GM19467 (cell line): ENCODE results near the gene VPS13C.
"Not testable (repeated sequence)": the region's sequence is repeated elsewhere in the genome, so short reads cannot be mapped to it uniquely, and the experiment has no call there.

Source experiments
- ATAC-seq: cut with Tn5 transposase; IDR thresholded peaks from one replicate; pipeline ENCODE4 v1.9.1; 2021; ENCODE audit warnings: mild to moderate bottlenecking, moderate library complexity; ENCODE audit not compliant: unreplicated experiment

The VPS13C gene

GRCh38 chr15:62047282-62047827 lies 12.9 kb downstream of the VPS13C start:
- ATAC-seq: no peak

DNA sequence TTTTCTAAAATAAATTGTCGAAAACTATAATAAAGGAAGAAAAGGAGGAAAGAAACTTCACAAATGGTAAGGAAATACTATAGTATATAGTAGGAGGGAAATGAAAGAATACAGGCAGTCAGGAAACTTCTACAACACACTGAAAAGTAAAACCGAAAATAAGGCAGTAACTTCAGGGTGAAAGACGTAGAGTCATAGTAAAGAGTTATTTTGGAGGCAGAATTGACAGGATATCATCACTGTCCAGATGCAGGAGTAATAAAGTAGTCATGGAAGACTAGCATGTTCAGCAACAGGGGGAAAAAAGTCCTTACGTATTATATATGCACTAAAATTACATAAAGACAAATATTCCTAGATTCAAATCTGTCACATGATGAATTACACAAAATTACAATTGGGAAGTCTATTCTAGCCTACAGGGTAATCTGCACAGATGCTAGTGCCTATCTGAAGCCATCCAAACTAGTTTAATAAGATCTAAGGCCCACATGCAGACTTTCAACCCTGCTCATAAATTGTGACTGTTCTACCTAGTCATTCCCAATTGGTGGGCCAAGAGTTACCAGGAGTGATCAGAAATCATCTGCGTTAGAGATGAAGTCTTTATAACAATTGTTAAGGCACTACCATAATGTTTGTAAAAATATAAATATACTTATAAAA lies 14.0 kb downstream of the VPS13C start:
- peak; percentile 71 for ATAC-seq

- no peak for ATAC-seq
Observed at GRCh38 chr15:62035256-62035924, 24.9 kb downstream of the VPS13C start.

GRCh38 chr15:62027916-62028315 lies 32.3 kb downstream of the VPS13C start:
- ATAC-seq: no peak

- no peak for ATAC-seq
Observed at GRCh38 chr15:62027263-62027565, 33.0 kb downstream of the VPS13C start.

DNA sequence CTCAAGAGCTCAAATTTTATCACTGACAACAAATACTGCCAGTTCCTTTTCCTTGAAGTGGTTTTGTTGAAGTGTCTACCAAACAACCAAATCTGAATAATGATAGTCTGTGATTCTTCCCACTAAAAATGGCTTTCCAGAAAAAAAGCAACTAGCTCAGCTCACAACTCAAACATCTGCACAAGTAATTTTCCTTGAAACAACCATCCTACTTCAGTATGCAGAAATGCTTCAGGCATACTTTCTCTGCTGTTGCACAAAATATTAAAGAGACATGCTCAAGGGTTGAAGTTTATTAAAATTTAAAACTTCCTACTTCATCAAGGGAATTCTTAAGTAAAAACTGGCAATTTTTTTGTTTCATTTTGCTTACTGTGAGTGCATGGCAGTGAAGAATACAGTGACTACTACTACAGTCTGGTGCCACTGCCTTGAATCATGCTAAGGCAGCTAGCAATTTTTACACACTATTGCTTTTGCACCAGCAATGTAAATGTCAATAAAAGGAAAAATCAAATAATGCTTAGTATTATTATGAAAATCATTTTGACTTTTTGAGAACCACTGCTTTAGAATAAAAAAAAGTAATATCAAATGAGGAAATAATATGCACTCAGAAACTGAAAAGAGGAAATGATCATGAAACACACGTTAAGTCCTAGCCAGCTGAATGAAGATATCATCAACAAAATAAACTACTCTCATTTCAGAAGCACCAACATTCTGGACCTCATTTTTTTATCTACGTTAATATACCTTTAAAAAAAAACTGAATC lies 33.6 kb downstream of the VPS13C start:
- ATAC-seq: no peak

DNA sequence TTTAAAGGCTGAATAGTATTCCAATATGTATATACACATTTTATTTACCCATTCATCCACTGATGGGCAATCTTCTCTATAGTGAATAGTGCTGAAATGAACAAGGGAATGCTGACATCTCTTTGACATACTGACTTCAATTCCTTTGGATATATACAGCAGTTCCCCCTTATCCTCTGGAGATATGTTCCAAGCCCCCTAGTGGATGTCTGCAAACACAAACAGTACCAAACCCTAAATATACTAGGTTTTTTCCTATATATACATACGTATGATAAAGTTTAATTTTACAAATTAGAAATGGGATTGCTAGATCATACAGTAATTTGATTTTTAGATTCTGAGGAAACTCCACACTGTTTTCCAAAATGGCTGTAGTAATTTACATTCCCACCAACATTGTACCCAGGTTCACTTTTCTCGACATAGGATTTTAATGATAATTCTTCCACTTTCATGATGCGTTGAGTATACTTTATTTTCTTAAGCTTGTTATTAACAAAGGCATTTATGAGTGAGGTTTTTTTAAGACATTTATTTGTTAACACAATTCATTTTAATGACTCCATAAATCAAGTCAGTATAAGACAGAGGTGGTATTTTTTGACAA lies 38.2 kb downstream of the VPS13C start:
- ATAC-seq: no peak

- no peak for ATAC-seq
Observed at GRCh38 chr15:62020576-62021160, 39.6 kb downstream of the VPS13C start.

DNA sequence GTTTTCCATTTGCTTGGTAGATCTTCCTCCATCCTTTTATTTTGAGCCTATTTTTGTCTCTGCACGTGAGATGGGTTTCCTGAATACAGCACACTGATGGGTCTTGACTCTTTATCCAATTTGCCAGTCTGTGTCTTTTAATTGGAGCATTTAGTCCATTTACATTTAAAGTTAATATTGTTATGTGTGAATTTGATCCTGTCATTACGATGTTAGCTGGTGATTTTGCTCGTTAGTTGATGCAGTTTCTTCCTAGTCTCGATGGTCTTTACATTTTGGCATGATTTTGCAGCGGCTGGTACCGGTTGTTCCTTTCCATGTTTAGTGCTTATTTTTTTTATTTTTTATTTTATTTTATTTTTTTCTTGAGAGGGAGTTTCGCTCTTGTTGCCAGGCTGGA lies 54.9 kb downstream of the VPS13C start:
- ATAC-seq: not testable (repeated sequence)

- ATAC-seq: no peak
Observed at GRCh38 chr15:61997786-61998185, 62.5 kb downstream of the VPS13C start.

DNA sequence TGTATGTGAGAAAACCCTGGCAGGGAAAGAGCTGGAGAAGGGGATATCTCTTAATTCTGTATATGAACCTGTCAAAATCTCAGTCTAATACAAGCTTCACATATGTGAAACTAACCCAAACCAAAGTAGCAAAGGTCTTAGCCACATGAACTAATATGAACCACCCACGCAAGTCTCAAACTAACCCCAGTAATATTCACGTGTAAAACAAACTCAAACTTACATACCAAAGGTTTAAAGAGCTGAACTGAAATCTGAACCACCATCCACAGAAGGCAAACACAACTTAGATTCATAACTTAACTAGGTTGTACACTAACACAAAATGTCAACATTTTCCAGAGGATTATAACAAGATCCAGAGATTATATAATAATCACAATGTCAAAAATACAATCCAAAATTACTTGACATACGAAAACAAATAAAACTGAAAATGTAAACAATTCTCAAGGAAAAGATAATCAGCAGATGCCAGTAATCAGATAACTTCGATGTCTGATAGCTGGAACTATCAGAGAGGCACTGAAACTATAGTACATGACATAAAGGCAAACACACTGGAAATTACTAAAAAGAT lies 64.1 kb downstream of the VPS13C start:
- no peak for ATAC-seq

DNA sequence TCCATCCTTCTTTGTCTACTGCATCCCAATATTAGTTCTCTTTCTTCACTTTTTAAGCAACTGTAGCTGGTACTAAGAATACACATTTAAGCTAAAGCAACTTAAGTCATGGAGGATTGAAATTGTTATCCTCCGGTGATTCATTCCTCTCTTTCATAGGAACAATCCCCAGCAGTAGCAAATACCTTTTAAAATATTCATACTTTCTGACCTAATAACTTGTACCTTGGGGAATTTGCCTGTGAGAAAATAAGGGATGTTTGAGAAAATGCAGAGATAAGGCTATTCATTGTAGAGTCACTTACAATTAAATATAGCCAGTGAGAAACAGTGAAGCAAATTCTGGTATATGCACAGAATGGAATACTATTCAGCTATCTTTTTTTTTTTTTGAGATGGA lies 66.0 kb downstream of the VPS13C start:
- no peak for ATAC-seq

GRCh38 chr15:61992518-61992917 lies 67.7 kb downstream of the VPS13C start:
- ATAC-seq: no peak

GRCh38 chr15:61989667-61990066 lies 70.6 kb downstream of the VPS13C start:
- ATAC-seq: no peak

- ATAC-seq: no peak
Observed at GRCh38 chr15:61987824-61988223, 72.4 kb downstream of the VPS13C start.

DNA sequence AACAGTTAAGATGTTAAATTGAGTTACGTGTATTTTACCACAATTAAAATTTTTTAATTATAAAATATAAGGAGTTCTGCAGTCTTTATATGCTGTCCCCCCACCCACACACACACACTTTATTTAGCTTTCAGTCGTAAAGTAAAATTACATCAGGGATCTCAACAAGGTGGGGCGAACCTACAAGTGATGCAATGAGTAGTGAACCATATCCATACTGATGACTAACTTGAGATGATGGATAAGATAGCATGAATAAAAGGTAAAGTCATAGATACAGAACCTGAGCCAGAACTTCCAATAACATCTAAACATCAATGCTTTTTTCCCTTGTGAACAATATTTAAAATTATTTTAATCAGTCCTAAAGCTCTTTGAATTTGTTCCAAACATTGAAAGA lies 77.2 kb downstream of the VPS13C start:
- no peak for ATAC-seq

GRCh38 chr15:61978225-61978624 lies 82.0 kb downstream of the VPS13C start:
- ATAC-seq: no peak

GRCh38 chr15:61974759-61975158 lies 85.5 kb downstream of the VPS13C start:
- ATAC-seq: no peak

DNA sequence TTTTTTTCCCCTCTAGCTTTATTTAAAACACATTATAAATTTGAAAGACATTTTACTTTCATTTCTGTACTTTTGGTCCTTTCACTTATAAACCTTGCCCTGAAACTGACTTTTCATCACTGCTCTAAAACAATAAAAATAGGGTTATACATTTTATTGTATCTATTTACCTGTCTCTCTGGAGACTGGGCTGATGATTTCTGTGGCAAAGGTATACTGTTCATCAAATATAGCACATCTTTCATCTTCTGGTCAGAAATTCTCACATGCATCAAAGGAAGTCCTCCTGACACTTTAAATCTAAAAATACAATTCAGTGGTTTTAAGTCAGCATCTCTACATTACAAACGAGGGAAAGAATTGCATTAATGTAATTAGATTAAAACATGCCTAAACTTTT lies 86.1 kb downstream of the VPS13C start:
- ATAC-seq: no peak

DNA sequence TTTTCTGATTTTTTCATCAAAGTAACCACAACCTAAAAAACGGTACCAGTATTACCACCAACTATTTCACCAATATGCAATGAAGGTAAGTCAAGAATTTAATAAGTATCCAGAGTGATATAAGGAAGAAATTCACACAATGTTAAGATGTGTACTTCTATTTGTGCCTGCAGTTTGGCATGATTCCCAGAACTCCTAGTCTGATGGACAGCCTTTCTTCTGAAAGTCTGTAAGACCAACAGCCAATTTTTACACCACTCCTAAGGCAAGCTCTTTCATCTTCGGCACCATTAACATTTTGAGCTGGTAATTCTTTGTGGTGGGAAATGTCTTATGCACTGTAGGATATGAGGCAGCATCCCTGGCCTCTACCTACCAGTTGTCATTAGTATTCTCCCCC lies 108.3 kb downstream of the VPS13C start:
- ATAC-seq: no peak

DNA sequence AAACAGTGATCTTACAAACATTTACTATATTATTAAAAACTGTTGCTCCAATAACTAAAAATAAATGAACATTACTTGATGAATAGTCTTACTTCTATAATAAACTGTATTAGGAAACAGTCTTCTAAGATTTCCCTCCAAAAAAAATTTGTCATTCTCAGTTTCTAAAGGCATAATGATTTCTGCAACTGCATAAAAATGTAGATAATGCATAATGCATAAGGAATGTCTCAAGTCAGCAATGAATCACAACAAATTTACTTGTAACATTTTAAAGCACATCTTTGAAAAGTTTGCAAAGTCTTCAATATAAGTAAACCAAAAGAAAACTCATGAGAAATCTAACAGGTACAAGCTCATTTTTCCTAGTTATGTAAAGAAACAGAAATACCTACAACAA lies 113.5 kb downstream of the VPS13C start:
- no peak for ATAC-seq
